KG1 (cell line): ENCODE data around the gene NGDN.

Experiments
- DNase-seq: peaks from one replicate; lab custom pipeline; 2025; lab: John Stamatoyannopoulos, UW

NGDN gene

DNA sequence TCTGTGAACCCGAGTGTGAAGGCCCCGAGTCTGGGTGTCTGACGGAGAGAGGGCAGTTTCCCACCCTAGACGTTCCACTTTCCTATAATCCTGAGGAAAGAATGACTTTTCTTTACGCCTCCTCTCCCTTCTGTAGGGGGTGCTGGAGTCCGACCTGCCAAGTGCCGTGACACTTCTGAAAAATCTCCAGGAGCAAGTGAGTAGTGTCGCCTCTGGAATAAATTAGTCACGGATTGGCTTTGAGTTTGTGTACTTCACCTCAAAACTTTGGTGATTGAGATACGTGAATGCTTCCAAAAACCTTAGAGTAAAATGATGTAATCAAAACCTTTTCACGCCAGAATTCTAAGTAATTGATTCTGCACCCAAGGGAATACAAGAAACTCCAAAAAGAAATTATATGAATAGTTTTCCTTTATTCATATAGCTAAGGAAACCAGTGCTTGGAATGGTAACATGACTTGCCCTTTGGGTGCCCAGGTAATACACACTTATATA lies 452 bp downstream of the NGDN start:
- no peak for DNase-seq

DNA sequence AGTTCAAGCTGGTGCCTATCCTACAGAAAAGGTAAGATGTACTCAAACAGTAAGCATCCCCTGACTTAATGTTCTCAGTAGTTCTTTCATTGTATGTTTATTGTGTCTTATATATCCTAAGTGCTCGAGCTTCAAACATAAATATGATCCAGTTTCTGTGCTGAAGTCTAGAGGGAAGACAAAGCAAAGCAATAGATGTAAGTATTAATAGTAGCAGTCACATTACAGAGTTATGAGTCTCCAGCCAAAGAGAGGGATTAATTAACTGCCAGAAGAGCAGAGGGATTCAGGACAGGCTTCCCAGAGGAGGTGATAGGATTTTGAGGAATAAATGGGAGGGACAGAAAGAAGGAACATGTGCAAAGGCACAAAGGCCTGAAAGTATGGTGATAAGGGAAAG lies 1.4 kb downstream of the NGDN start:
- DNase-seq = no peak

DNA sequence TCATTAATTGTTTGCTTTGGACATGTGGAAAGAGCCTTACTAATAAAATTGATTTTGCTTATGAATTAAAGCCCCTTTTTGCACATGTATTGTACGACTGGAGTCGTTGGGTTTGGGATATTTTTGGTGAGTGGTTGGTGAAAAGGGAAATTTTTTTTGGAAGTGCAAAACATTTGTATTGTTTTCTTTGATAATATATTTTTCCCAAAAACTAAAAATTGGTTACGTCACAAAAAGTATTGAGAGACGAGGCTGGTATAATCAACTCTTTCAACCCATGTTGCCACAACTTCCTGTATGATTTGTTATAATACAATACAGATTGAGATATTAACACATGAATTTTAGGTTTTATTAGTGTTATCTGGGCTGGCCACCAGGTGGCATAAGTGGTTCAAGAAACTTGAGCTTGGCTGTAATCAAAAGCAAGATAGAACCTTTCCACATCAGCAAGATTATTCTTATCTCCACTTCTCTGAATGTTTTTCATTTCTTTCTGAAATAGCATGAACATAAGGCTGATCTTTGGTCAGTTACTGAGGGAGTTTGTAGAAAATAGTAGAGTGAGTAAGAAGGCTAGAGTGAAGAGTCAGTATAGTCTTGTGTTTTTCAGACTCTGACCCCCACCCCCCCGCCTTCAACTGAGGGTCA lies 8.7 kb downstream of the NGDN start:
- DNase-seq = no peak

DNA sequence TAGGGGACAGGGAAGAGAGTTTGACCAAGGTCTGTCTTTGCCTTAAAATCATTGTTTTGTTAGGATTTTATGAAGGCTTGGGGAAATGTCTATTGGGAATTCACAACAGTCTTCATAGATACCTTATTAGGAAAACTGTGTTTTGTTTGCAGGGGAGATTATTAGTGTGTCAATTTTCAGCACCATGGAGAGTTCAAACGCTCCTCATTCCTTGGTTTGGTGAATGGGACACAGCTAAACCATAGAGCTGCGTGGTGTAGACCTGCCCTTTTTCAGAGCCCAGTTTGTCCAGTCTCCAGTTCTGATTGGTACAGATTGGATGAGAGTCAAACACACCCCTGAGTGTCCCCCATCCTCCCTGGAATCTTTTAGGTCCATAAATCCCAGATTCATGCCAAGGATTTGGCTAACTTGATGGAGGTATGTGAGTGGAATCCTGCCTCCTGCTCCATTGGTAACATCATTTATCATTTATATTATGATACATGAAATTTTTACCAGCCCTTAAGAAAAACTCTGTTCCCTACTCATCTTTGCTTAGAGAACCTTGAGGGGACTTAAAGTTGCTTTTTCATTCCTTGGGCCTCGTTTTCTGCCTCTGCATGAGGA lies 12.0 kb downstream of the NGDN start:
- no peak for DNase-seq

DNA sequence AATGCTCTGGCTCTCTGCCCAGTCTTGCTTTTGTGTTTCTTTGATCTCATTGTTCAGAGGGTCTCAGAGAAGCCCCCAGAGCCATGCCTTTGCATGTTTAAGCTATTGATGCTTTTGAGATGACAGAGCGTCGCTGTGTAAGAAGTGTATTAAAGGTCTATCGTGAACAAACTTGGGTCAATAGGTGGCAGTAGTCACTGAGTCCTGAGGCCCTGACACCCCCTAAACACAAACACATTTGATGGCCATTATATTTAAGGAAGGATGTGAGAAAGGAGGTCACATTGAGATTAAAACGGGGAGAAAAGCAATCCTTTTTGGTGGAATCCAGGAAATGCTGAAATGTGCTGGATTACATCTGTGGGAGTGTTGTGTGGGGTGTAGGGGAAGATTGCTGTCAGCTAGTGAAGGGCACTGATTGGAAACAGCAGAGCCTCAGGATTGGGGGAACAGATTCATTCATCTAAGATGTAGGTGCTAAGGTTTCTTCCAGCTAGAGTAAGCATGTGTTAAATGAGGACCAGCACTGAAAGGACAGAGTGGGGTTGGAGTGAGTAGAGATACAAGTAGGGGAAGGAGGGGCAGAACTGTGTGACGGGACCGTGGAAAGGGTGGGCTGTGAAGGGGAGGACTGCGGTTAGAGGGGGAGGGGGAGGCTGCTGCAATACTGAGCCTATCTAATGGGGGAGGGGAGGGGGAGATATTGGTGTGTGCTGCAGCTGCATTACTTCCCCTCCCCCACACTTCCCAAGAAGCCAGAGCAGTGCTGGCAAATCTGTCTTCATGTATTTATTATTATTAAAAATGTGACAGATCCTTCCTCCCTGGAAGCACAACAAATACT lies 12.7 kb downstream of the NGDN start:
- no peak for DNase-seq

DNA sequence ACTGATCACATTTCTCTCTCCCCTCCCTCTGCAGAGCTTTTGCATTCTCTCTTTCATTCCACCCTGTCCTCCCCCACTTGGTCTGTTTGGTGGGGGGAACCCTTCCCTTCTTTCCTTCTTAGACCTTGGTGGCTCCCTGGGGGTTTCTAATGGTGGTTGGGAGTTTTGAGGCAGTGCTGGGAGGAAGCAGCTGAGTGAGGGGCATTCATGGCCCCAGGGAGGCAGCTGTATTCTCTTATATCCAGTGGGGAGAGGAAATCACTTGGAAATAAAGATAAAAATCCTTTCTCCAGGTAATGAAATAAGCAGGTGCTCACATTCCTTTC lies 13.3 kb downstream of the NGDN start:
- DNase-seq = no peak

DNA sequence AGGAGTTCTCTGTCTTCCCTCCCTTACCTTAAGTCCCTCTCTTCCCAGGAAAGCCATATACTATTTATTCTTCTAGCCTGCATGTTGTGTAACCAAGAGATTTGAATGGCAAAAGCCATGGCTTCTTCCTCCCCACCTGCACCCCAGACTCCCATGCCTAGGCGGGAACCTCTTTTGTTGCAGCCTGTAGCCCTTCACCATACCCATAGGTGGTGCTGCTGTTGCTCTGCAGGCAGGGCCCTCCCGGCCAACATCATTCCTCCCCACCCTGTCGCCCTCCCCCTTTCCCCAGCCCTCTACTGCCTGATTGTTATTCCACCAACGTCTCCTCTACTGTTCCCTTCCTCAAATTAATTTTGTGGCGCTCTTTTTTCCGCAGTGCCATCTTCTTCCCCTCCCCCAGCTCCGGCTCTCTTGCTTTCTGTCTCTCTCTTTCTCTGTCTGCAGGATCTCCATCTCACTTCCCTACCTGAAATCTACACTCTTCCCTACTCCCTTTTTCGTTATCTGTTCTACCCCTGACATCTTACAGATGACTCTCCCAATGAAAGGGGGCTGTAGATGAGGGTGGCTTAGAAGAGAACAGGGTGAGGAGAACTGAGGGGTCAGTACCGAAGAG lies 13.8 kb downstream of the NGDN start:
- no peak for DNase-seq

DNA sequence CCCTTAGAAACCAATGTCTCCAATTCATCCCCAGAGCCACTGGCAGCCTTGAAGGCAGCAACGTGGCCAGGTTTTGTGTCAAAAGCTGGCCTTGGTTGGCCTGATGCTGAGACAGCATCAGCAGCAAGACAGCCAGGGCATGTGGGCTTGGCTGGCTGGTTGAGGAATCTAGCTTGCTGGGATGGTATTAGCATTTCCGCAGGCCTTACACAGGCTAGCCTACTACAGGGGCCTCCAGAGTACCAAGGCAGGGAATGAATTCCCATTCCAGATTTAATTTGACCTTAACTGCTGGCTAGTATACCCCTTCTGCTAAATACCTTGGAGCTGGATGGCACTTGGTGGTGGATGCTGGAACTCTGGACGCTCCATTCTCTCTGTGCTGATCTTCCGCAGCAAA lies 15.8 kb downstream of the NGDN start:
- DNase-seq = no peak

DNA sequence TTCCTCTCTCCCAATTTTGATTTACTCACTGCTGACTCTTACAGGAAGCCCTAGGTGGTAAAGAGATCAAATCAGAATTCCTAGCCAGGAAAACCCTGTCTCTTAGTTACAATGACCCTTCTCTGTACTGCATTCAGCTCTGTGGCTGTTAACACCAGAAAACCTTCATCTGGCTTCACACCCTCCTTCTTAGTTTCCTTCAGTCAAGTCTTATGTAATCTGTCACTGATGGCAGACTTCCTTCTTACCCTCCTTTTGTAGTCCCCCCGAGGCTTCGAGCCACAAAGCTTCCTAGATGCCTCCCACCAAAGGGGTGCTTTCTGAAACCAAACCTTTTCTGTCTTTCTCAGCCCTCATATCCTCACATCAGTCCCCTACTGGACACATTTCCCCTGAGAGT lies 16.5 kb downstream of the NGDN start:
- DNase-seq = no peak

DNA sequence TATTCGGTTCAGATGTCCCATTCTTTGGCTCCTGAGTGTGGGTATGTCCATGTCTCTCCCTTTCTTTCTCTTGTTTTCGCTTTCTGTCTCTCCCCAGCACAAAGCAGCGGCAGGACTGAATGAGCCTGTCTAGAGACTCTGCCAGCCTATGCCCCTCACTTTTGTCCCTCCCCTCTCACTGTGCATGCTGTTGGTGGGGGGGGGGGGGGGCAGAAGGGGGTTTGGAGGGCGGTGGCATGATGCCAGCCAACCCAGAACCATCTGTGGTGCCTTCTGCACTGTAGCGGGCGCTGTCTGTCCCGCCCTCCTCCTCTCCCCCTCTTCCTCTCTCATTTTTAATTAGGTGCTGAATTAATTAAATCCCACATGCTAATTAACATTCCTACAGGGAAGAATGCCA lies 17.7 kb downstream of the NGDN start:
- DNase-seq = no peak

DNA sequence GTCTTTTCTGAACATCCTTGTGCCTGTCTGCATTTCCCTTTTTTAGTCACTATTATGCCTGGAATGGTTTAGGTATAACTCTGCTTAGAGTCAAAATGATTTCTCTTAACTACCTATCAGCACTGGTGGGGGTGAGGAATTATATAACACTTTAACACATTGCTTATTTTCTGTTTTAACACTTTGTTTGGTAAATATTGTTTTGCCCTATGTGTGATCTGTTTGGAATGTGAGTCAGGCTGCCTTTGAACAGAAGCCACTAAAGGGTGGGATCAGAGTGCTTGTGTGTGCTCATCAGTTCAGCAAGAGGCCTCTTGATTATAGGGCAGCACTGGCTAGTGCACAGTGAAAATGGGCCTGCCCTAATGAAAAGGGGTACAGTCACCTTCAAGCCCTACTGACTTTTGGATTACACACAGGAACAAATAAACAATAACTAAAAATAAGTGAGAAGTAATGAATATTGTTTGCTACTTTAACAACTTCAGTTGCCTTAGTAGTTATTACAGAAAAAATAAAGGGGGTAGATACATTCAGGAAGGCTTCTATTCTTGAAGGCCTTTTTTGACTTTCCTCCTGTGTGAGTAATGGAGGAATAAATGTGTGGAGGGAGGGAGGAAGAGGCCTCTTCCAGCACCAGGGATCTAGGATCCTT lies 23.2 kb downstream of the NGDN start:
- DNase-seq = no peak

DNA sequence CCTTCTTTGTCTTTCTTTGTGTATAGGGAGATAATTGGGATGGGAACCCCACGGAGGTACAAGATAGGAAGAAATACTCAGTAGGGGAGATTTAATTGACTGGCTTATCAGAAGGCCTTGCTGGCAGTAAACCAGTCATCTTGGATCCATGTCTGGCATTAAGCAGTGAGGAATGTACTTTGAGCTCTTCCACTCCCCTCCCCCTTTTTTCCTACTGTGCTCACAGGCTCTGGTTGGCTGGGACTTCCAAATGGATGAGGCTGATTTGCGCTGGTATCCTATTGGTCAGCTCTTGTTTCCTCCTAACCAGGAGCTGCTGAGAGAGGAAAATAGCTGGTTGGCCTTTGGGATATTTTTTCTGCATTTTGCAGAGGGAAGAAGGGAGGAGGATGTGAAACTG lies 24.7 kb downstream of the NGDN start:
- no peak for DNase-seq

DNA sequence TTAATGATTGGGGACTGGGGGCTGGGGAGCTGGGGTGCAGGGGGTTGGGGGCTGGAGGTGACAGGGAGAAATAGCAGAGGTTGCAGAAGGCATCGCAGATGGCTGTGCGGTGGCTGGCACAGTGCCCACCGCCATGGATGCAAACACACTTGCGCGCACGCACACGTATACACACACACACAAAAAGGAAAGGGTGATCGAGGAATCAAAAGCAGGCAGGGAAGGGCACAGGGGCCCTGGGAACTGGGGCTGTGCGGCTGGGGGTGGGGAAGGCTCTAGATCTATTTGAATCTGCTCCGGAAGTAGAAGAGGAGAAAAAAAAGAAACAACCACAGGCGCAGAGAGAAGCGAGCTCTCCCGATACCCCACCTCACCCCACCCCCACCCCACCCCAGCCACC lies 42.7 kb downstream of the NGDN start:
- DNase-seq = no peak

DNA sequence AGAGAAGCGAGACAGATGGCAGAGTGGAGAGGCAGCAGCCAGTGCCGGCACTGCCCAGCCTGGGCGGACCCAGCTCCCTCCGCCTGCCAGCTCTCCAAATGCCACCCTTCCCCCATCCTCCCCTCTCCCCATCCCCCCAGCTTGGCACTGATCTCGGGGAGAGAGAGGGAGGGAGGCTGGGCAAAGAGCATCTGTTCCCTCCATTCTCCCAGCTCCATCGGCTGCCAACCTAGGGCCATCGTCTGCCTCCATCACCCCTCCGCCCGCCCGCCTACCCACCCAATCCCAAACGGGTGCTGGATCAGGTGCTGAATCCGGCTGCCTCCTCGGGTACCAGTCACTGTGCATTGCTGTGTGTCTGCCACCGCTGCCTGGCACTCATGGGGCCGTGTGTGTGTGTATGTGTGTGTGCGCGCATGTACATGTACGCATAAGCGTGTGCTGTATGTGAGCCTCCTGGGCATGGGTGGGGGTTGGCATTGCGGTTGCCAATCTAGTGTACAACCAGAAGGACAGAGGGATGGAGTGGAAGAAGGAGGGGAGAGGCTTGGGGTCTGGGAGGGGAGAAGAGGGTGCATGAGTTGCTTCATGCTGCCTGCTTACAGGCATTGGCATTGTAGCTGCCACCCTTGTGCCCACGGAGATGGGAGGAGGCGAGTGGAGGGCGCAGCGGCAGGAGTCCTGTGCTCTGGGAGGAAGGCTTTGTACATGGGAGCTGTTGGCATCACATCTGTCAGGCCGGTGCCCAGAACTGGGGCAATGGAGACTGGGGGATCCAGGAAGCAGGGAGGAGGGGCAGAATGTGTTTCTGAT lies 43.7 kb downstream of the NGDN start:
- no peak for DNase-seq

DNA sequence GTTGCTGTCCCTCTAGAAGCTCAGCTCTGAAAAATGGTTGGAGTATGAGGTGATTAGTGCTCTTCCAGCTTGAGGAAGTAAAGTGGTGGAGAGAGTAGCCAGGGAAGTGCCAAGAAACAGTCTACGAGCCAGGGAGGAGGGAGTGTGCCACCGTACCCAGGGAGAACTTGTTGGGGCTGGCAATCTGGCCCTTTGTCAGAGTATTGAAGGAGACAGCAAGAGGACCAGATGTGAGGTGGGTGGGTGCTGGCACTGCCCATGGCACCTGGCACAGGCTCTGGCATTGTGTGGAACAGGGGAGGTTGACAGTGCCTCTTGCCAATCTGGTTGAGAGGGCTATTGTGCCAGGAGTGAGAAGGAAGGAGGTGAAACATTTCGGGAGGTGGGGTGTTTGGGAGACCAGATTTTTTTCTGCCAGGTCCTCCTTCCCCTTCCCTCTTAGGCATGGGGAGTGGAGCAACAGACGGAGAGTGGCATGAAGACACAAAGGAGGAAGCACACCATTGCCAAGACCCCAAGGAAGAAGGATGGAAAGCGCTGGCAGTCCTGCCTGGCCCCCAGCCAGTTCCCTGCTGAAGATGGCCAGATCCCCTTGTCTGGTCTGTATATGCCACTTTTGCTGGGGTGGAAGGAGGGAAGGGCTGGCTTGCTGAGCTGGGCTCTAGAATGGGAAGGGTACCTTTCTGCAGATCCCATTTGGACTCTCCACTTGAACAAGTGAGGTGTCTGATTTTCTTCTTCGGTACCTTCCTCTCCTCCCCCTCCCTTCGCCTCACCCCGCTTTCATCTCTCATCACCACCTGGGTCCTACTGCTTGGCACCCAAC lies 44.5 kb downstream of the NGDN start:
- no peak for DNase-seq

DNA sequence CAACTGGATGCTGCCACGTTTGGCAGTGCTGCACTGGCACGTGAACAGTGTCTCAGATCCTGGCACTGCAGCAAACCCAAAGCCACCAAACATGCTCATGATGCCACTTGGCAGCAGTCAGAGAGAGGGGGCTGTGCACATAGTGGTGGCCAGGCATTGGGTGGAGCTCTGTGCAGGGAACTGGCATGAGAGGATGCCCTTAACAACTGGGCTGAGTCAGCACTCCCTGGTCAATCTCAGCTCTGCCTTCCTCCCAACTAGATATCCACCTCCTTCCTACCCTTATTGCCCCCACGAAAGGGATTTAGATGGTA lies 45.1 kb downstream of the NGDN start:
- DNase-seq = no peak

DNA sequence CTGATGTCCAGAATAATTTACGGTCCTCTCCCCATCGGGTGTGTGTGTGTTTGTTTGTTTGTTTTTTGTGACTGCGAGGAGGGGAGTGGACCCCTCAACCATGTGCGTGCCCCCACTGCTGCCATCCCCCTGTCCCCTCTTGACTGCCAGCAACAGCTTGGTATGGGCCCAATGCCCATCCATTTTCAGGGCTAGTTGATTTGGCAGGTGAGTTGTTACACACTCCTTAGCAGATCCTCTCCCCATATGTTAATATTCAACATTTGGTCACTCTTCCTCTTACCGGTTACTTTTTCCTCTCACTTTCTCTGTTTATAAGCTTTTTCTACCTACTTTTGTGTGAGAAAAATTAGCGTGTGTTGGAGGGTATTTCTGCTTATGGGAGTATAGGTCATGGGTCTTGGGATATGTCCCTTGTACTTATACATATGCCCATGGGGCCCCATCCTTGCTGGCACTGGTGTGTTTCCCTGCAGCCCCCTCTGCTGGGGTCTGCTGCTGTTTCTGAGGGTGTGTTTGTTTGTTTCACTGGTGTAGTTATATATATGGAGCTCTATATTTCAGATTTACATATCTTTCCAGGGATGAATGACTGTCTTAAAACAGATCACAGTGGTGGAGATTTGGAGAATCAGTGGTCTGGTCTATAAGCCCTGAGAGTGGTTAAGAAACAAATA lies 48.3 kb downstream of the NGDN start:
- DNase-seq = no peak

DNA sequence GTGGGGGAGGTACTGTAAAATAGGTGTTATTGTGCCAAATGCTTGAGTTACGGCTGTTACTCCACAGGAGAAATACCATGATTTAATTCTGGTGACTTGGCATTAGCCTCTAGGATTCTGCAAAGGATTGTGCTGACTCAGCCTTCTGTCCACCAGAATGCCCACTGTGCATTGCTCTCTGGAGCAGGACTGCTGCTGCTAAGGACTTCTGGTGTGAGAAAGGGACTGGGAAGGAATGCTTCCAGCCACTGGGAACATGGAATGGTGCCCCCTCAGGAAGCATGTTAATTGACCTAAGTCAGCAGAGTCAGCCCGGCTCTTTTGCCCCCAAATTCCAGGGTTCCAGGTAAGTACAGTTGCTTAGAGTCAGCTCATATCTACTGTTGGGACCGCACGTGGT lies 49.2 kb downstream of the NGDN start:
- no peak for DNase-seq

DNA sequence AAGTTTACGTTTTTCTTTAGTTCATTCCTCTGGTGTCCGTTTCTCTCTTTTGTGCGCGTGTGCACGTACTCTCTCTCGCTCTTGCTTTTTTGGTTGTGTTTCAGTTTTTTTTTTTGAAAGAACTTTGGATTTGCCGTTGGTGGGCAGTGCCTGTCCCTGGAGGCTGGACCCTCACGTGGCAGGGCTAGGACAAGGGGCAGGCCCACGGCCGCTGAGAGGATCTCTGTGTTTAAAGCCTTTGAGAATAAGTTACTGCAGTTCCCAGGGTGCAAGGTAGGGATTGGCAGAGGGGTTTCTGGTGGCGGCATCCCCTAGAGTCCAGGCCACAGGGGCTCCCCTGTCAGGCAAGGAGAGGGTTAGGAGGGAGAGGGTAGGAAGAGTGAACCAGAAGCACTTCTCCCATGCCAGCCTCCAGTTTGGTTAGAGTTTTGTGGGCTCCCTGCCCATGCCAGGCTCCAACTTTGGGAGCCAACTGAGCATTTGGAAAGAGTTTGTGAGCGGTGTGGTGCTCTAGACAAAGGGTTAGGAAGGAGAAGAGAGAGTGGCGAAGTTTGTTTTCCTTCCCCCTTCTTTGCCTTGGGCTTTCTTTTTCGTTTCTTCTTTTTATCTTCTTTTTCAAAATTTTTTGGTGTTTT lies 51.5 kb downstream of the NGDN start:
- no peak for DNase-seq
